Activated CD8-positive, alpha-beta T cell treated with anti-CD3 and anti-CD28 coated beads for 36 hours (primary cell): ENCODE data around the gene EP300. TPM values are rescaled to one million over a fixed set of nuclear protein-coding genes. Genes with fewer than 3 reads are reported as not detected.
A peak's percentile ranks its signal among the peaks of the same experiment; 100 is the strongest.
"Not testable (repeated sequence)": the region's sequence is repeated elsewhere in the genome, so short reads cannot be mapped to it uniquely, and the experiment has no call there.

ENCODE experiments used
- ATAC-seq: fragments of 200-7000 bp; cut with Tn5 transposase; one replicate; pipeline ENCODE4 v1.10.0; 2021; ENCODE audit warnings: mild to moderate bottlenecking, moderate library complexity
- CTCF ChIA-PET: fragments of 350-600 bp; sonication (Branson Sonifier 250); formaldehyde crosslinking; loops from one replicate; lab custom pipeline; 2021; ENCODE audit warnings: antibody characterized with exemption; lab: Charles Lee
- POLR2A ChIA-PET: fragments of 350-600 bp; sonication (Branson Sonifier 250); formaldehyde crosslinking; loops from one replicate; lab custom pipeline; 2021; ENCODE audit warnings: antibody characterized with exemption; lab: Charles Lee
- DNase-seq: peaks from one replicate; pipeline ENCODE4 v3.0.0-alpha.2; 2020
- H3K27ac Mint-ChIP-seq: one replicate; pipeline ENCODE4 v1.8.0; 2021; ENCODE audit warnings: mild to moderate bottlenecking, mixed read lengths
- H3K27me3 Mint-ChIP-seq: one replicate; pipeline ENCODE4 v1.8.0; 2021; ENCODE audit warnings: mixed read lengths
- H3K36me3 Mint-ChIP-seq: one replicate; pipeline ENCODE4 v1.8.0; 2021; ENCODE audit warnings: low read depth, mixed read lengths
- H3K4me1 Mint-ChIP-seq: one replicate; pipeline ENCODE4 v1.8.0; 2021; ENCODE audit warnings: low read depth, mixed read lengths
- H3K4me3 Mint-ChIP-seq: one replicate; pipeline ENCODE4 v1.8.0; 2021; ENCODE audit warnings: mild to moderate bottlenecking, moderate library complexity, mixed read lengths
- H3K9me3 Mint-ChIP-seq: one replicate; pipeline ENCODE4 v1.8.0; 2021; ENCODE audit warnings: mixed read lengths
- intact Hi-C: fragments of 100-400 bp; cut with micrococcal nuclease; formaldehyde crosslinking; loops from one replicate; pipeline ENCODE4 v1.10.0; 2022
- total RNA-seq, 2 experiments: library from RNA; stranded (reverse); gene quantifications; one replicate each; pipeline ENCODE4 v1.2.3, GENCODE V29; 2021
- TF ChIP-seq, protein P1 (sequence below): fragments of 200-600 bp; IDR thresholded peaks from one replicate; pipeline ENCODE4 v1.8.0; 2022; ENCODE audit warnings: antibody characterized with exemption, mild to moderate bottlenecking

Gene EP300
- total RNA-seq, 2 experiments from 2014 or later, result 39.6 to 39.7 TPM

DNA sequence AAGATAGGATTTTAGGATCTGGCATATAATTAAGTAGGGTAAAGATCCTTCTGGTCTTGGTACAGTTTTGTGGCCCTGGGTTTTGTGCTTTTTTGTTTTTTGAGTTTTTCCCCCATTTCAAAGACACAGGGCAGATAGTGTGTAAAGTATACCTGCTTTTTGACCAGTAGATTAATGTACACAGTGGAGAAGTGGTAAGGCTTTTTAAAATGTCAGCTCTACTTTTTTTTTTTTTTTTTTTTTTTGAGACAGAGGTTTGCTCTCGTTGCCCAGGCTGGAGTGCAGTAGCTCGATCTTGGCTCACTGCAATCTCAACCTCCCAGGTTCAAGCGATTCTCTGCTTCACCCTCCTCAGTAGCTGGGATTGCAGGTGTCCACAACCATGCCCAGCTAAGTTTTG is 4.0 kb downstream of the EP300 start:
- intact Hi-C loops, result no loop called here
- ChIA-PET POLR2A (interaction anchor here (0.6 to 4.7 kb wide), 5 partner anchors 10 to 363 kb away, joined by 3 to 28 read pairs (median 5); no protein-coding TSS in a partner anchor), CTCF (interaction anchor here (1.8 kb wide), 1 partner anchor 140 kb away, joined by 5 read pairs; no protein-coding TSS in a partner anchor)
- DNase-seq, result no peak
- no peaks in the 10 kb centered on the region for H3K9me3 Mint-ChIP-seq
- ATAC-seq, result no peak
- H3K4me3 Mint-ChIP-seq, result peak overlapping the region; percentile 98
- H3K4me1 Mint-ChIP-seq, result peaks cover 51% of the 10 kb centered on the region
- peak overlapping the region; percentile 69 for H3K27ac Mint-ChIP-seq
- H3K27me3 Mint-ChIP-seq, result no peaks in the 10 kb centered on the region
- H3K36me3 Mint-ChIP-seq, result peaks cover 48% of the 10 kb centered on the region
- TF ChIP-seq, protein P1, sequence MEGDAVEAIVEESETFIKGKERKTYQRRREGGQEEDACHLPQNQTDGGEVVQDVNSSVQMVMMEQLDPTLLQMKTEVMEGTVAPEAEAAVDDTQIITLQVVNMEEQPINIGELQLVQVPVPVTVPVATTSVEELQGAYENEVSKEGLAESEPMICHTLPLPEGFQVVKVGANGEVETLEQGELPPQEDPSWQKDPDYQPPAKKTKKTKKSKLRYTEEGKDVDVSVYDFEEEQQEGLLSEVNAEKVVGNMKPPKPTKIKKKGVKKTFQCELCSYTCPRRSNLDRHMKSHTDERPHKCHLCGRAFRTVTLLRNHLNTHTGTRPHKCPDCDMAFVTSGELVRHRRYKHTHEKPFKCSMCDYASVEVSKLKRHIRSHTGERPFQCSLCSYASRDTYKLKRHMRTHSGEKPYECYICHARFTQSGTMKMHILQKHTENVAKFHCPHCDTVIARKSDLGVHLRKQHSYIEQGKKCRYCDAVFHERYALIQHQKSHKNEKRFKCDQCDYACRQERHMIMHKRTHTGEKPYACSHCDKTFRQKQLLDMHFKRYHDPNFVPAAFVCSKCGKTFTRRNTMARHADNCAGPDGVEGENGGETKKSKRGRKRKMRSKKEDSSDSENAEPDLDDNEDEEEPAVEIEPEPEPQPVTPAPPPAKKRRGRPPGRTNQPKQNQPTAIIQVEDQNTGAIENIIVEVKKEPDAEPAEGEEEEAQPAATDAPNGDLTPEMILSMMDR, result no peak

DNA sequence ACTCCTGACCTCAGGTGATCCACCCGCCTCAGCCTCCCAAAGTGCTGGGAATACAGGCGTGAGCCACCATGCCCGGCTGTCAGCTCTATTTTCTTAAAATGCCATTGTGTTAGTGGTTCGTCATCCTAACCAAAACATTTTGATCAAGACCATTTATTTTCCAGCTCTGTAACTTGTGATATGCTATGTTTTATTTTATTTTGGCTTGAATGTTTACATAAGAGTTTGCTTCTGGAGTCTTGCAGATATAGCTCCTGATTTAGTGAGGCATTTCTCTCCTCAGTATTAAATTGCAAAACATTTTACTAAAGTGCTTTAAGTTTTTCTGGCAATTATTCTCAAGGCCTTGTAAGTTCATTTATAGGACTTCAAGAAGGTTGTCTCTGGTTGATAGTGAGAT is 4.4 kb downstream of the EP300 start:
- peak overlapping the region; percentile 98 for H3K4me3 Mint-ChIP-seq
- peaks cover 46% of the 10 kb centered on the region for H3K36me3 Mint-ChIP-seq
- CTCF ChIA-PET, result interaction anchor here (1.8 kb wide), 1 partner anchor 140 kb away, joined by 5 read pairs; no protein-coding TSS in a partner anchor
- POLR2A ChIA-PET, result interaction anchor here (0.8 to 4.7 kb wide), 3 partner anchors 9 to 363 kb away, joined by 3 to 28 read pairs (median 5); no protein-coding TSS in a partner anchor
- TF ChIP-seq, protein P1, result no peak
- no peaks in the 10 kb centered on the region for H3K9me3 Mint-ChIP-seq
- peak overlapping the region; percentile 44 for H3K27ac Mint-ChIP-seq
- H3K4me1 Mint-ChIP-seq, result peaks cover 51% of the 10 kb centered on the region
- no peaks in the 10 kb centered on the region for H3K27me3 Mint-ChIP-seq
- DNase-seq (no peak), ATAC-seq (no peak)
- intact Hi-C loops, result no loop called here

DNA sequence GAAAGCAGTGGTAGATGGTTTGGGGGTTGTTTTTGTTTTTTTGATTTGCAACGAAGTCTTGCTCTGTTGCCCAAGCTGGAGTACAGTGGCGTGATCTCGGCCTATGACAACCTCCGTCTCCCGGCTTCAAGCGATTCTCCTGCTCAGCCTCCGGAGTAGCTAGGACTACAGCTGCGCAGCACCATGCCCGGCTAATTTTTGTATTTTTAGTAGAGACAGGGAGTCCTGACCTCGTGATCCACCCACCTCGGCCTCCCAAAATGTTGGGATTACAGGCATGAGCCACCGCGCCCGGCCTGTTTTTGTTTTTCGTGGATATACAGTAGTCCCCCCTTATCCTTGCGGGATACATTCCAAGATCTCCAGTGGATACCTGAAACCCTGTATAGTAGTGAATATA is 6.6 kb downstream of the EP300 start:
- TF ChIP-seq, protein P1, result no peak
- ATAC-seq (no peak), DNase-seq (no peak)
- ChIA-PET CTCF (interaction anchor here (1.5 kb wide), 1 partner anchor 139 kb away, joined by 3 read pairs; no protein-coding TSS in a partner anchor), POLR2A (no interaction called here)
- Mint-ChIP-seq H3K9me3 (no peaks in the 10 kb centered on the region), H3K36me3 (peaks cover 52% of the 10 kb centered on the region), H3K4me3 (no peak overlapping the region), H3K4me1 (peaks cover 67% of the 10 kb centered on the region), H3K27me3 (no peaks in the 10 kb centered on the region), H3K27ac (no peak overlapping the region)
- intact Hi-C loops, result no loop called here

DNA sequence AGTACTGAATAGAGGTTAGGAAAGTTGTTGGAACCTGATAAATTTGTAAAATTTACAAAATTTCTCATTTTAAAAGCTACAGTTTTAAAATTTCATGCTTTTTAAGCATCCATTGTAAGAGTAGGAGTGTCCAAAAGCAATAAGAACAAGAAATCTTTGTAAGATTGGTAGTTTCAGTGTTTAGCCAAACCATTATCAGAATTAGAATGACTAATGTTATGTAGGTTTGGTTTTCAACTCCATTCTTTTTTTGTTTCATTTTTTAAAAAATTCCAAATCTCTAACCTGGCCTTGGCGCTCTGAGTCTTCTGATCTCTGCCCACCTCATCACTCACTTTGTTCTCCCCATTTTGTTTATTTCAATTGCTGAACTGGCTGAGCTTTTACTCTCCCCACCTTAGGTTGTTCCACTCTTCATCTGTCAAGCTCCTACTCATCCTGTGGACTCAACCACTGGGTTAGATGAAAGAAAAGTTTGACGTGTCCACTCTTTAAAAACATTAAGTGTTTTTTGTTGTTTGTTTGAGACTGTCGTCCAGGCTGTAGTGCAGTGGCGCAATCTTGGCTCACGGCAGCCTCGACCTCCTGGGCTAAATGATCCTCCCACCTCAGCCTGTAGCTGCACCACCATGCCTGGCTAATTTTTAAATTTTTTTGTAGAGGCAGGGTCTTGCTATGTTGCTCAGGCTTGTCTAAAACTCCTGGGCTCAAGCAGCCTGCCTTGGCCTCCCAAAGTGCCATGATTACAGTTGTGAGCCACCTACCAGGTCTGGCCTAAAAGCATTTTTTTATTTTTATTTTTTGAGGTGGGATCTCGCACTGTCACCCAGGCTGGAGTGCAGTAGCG is 14.0 kb downstream of the EP300 start:
- peak; percentile 73 for ATAC-seq
- Mint-ChIP-seq H3K4me1 (peaks cover 46% of the 10 kb centered on the region), H3K36me3 (peaks cover 31% of the 10 kb centered on the region), H3K27me3 (no peaks in the 10 kb centered on the region), H3K9me3 (no peaks in the 10 kb centered on the region), H3K27ac (peak overlapping the region; percentile 88), H3K4me3 (no peak overlapping the region)
- peak; percentile 21 for DNase-seq
- ChIA-PET CTCF (interaction anchor here (0.8 to 2.6 kb wide), 6 partner anchors 9 to 208 kb away, joined by 3 to 6 read pairs (median 4); partner anchors contain the start of gene EP300), POLR2A (interaction anchor here (0.7 to 4.1 kb wide), 3 partner anchors 8 to 12 kb away, joined by 3 to 28 read pairs (median 4); partner anchors contain the start of gene EP300)
- intact Hi-C loops, result no loop called here
- TF ChIP-seq, protein P1, result no peak

DNA sequence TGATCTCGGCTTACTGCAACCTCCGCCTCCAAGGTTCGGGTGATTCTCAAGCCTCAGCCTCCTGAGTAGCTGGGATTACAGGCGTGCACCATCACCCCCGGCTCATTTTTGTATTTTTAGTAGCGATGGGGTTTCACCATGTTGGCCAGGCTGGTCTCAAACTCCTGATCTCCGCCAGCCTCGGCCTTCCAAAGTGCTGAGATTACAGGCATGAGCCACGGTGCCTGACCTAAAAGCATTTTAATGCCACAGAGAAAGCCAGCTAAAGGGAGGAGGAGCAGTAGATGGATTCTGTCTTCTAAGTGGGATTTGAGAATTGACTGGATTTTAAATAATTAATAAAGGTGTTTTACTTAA is 14.6 kb downstream of the EP300 start:
- H3K9me3 Mint-ChIP-seq, H3K27me3 Mint-ChIP-seq, intact Hi-C loops, ATAC-seq, H3K4me3 Mint-ChIP-seq, DNase-seq: not testable (repeated sequence)
- peaks cover 33% of the 10 kb centered on the region for H3K36me3 Mint-ChIP-seq
- peak overlapping the region; percentile 88 for H3K27ac Mint-ChIP-seq
- ChIA-PET CTCF (interaction anchor here (0.8 to 2.6 kb wide), 3 partner anchors 8 to 208 kb away, joined by 3 to 6 read pairs (median 3); no protein-coding TSS in a partner anchor), POLR2A (interaction anchor here (1.6 to 4.1 kb wide), 2 partner anchors 9 to 12 kb away, joined by 4 to 28 read pairs; partner anchors contain the start of gene EP300)
- peaks cover 47% of the 10 kb centered on the region for H3K4me1 Mint-ChIP-seq
